Stimulated activated CD8-positive, alpha-beta memory T cell treated with anti-CD3 and anti-CD28 coated beads, Interleukin-7, amount 100 ng/mL, for 48 hours (primary cell): ENCODE results near the gene STAP1.

Experiments used
- DNase-seq, 2 donors: peaks; one replicate each; pipeline ENCODE4 v3.0.0-alpha.2; 2020; ENCODE audit warnings: low read depth in 1 of 2; ENCODE audit errors: extremely low read depth in 1 of 2

Gene STAP1

DNA sequence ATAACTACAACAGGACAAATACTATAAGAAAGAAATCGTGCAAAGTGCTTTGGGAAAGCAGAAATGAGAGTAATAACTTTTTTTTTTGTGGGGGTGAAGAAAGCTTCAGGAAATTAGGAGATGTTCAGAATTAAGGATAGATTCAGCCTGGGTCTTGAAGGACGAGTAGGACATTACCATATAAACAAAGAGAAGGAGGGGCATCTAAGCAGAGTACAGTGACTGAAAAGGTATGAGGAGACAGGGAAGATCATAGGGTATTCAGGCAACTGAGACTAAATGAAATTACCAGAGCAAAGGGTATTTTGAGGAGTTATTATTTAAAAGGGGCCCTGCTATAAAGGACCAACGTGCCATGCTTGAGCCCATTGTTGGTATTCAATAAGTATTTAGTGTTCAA lies 3.1 kb upstream of the STAP1 start:
- DNase-seq, result no peak

- no peak for DNase-seq
These were observed 2.1 kb upstream of the STAP1 start for GRCh38 chr4:67556436-67556835.

DNA sequence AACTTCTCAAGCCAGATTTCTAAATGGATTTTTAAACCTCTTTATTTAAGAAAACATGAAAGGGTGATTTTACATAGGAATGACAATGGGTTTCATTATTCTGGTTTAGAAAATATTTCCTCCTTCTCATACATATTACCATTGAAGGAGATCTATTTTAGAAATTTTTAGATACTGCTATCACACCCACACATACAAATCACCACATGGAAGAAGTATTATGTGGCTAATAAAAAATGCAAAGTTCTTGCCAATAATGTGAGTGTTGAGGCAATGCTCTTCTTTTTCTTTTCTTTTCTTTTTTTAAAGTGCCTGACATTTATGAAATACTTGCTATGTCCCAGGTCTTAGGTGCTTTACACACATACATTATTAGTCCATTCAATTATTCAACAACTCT lies 6.8 kb downstream of the STAP1 start:
- DNase-seq, result no peak

- no peak for DNase-seq
These were observed 7.8 kb downstream of the STAP1 start for GRCh38 chr4:67566335-67566734.

GRCh38 chr4:67568820-67569219 lies 10.3 kb downstream of the STAP1 start:
- DNase-seq, result no peak

DNA sequence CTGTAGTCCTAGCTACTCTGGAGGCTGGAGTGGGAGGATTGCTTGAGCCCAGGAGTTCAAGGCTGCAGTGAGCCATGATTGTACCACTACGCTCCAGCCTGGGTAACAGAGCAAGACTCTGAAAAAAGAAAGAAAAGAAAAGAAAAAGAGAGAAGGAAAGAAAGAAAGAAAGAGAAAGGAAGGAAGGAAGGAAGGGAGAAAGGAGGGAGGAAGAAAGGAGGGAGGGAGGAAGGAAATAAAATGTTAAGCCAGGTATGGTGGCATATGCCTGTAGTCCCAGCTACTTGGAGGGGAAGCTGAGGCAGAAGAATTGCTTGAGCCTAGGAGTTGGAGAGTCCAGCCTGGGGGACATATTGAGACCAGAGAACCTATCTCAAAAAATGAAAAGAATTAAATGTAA lies 12.0 kb downstream of the STAP1 start:
- DNase-seq, result no peak

DNA sequence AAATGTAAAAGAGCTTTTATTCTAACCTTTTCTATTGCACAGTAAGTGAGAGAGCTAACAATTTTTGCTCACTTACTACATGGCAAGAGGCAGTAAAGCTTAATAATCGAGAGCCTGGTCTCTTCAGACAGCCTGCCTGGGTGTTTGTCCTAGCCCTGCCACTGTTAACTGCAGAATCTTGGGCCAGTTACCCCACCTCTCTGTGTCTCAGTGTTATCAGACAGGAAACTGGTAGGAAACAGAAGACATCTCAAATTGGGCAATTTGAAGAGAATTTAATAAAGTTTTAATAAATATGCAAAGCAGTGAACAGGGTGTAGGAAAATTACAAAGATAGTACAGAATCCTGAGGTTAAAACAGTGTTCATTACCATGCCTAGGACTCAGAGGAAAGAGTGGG lies 13.4 kb downstream of the STAP1 start:
- no peak for DNase-seq

DNA sequence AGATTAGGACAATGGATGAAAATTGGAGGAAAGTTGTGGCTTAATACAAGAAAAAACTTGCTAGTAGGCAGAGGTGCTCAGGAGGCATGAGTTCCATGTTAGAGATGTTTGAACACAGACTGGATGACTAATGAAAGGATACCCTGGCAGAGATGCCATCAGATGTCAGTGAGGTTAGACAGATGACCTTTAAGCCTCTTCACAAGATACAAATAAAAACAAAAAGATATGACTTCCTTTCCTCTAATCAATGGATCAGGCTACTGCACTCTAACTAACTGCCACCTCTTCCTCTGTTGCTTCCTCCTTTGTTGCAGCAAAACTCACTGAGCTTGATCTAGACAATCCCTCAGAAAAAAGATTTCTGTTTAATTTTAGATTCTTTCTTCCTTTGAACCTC lies 14.7 kb downstream of the STAP1 start:
- DNase-seq, result no peak

DNA sequence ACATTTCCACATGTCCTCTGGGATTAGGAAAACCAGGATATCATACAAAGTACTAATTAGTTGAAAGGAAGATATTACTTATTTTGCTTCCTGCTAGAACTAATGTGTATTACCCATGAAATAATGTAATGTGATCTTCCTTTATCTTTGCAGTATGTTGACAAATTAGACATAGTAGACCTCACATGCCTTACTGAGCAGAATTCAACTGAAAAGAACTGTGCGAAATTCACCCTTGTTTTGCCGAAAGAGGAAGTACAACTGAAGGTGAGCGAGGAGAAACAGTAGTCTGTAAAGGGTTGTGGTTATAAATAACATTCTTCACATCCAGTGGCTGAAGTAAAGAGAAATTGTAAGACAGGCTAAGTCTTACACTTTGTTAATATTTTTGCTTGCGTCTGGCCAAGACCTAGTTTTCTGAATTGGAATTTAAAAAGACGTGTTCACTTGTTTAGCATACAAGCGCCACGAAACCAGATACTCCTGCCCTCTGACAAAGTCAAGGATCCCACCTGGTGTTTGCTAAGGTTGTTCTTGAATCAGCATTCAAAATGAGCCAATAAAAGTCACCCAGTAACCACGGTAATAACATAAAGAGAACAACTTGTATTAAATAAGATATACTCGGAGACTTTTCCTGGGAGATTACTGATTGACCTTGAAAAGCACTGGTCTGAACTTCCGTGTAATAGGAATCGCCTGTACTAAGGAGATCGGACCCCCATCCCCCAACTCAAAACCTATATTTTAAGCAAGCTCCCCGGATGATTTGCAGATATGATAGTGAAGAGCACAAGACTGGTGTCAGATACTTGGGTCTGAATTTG lies 16.9 kb downstream of the STAP1 start:
- no peak for DNase-seq

DNA sequence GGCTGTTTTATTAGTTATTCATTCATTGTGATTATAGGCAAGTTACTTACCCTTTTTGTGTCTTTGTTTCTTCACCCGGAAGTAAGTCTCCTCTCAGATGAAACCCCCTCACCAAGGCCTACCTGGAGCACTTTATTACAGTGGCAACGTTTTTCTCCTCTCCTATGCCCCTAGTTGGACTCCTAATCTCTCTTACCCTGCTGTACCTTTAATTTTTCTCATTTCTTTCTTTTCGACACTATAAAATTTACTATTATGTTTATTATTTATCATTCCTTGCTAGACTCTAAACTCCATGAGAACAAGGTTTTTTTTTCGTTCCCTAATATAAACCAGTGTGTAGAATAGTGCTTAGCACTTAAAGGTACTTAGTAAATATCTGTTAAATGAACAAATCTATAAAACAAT lies 17.5 kb downstream of the STAP1 start:
- DNase-seq, result no peak

DNA sequence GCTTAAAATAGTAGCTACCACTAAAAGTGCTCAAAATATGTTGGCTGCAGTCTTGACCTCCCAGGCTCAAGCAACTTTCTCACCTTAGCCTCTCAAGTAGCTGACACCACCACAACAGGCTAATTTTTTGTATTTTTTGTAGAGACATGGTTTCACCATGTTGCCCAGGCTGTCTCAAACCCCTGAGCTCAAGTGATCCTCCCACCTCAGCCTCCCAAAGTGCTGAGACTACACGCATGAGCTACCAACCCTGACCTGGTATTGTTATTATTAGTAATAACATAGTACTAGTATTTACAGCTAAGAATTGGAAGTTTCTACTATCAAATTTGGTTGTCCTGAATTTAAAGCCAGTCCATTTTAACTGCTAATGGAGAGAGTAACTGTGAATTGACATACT lies 18.0 kb downstream of the STAP1 start:
- no peak for DNase-seq

- DNase-seq, result no peak
These were observed 22.1 kb downstream of the STAP1 start for GRCh38 chr4:67580577-67580976.

DNA sequence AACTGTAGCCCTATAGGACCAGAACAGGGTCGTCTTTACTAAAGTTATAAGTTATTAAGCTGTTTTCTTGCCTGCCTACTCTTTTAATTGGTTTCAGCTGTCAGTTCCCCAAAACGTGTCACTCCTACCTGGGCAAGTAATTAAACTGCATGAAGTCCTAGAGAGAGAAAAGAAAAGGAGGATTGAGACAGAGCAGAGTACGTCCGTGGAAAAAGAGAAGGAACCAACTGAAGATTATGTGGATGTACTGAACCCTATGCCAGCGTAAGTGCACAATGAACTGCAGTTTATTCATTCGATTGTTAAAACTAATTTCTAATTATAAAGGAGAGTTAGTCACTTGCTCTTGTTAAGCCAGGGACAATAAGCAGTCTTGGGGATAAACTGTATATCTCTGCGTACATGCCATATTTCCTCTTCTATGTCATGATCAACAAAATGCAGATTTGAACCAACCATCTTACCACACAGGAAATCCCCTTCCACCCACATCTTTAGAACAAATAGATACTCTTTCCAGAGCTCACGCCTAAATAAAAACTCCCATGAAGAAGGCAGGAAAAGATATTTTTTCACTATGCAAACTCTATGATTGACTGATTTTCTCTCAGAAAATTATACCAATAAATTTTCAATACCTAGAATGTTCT lies 22.8 kb downstream of the STAP1 start:
- DNase-seq, result no peak

DNA sequence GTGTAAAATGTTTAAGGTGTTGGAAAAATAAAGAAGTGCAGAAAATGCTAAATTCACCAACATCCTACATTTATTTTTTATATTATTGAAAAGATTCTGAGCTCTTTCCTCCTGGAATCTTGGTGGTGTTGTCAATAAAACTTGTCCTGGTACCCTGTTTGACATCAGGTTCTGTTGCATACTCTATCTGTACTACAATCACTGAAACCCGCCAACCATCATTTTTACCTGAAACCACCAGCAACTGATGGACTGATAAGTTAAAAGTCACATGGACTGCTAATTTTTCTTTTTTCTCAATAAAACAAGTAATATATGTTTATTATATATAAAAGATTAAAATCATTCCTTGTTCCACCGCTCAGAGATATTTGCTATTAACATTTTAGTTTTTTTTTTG lies 23.4 kb downstream of the STAP1 start:
- DNase-seq, result no peak

GRCh38 chr4:67584496-67584895 lies 26.0 kb downstream of the STAP1 start:
- no peak for DNase-seq

DNA sequence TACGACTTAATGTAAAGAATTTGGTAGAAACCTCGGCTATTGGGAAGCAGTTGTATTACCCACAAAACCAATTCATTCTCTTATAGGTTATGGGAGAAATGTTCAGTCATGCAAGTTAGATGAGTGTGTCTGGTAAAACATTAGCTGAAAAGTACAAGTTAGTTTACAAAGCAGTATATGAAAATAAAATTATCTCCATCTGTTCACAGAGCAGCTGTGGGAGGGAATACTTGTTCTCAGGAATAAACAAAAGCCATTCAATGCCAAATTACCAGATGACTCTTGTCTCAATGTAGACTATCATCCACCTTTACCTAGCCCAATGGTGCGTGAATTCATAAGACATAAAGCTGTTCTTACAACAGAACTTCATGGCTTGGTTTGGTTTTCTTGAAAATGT lies 28.6 kb downstream of the STAP1 start:
- DNase-seq, result no peak

DNA sequence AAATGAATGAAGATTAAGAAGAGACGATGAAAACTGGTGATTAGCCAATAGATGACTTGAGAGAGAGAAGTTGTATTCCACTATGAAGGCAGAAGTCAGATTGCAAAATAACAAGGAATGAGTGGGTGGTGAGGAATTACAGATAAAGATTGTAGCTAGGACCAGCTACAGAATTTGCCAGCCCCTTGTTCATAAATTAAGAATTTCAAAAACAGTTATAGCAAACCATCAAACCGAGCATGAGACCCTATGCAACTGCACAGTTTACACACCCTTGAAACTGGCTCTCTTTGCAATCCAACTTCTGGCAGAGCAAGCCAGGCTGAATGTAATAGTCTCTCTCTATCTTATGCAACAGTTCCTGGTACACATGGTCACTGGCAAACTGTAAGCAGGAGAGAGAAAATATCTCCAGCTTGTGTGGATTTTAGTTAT lies 35.2 kb downstream of the STAP1 start:
- DNase-seq, result no peak

GRCh38 chr4:67603310-67604028 lies 44.9 kb downstream of the STAP1 start:
- no peak for DNase-seq

DNA sequence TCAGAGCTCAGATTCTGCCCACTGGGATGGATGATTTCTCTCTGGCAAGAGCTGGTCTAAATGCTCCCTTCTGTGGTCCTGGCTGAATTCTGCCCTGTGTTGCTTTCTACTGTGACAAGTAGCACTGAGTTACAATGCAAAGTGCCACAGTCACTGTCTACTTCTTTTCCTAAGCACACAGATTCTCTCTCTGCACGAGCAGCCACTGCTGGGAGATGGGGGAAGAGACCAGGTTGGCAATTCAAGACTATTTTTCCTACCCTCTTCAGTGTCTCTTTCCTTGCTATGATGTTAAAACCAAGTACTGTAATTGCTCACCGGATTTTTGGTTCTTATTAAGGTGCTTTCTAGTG lies 45.5 kb downstream of the STAP1 start:
- DNase-seq, result no peak

- DNase-seq, result no peak
These were observed 46.2 kb downstream of the STAP1 start for GRCh38 chr4:67604749-67605148.

GRCh38 chr4:67608027-67608426 lies 49.5 kb downstream of the STAP1 start:
- no peak for DNase-seq

GRCh38 chr4:67614186-67614585 lies 55.7 kb downstream of the STAP1 start:
- DNase-seq, result no peak
